ENCODE results near the gene LAGE3. TPM values are rescaled to one million over a fixed set of nuclear protein-coding genes. Genes with fewer than 3 reads are reported as not detected.
A peak's percentile ranks its signal among the peaks of the same experiment; 100 is the strongest.

The LAGE3 gene
- total and polyA plus RNA-seq, 9 donors: 12.1 to 16.2 (median 14.6) TPM

- Histone ChIP-seq H3K9me3 (replicated peaks; ENCODE audit: control insufficient read depth, low read depth, low read length) (no peaks in the 10 kb centered on the region), H3K4me1 (ENCODE audit: control insufficient read depth, insufficient read depth, low read length) (peaks cover 15% of the 10 kb centered on the region), H3K27ac (ENCODE audit: low read length) (peak within 1 kb of the TSS; percentile 60), H3K4me3 (ENCODE audit: low read length) (peak within 1 kb of the TSS; percentile 57), H3K27me3 (ENCODE audit: control insufficient read depth, insufficient read depth, low read length) (no peaks in the 10 kb centered on the region), H3K36me3 (ENCODE audit: control insufficient read depth, insufficient read depth, low read length) (peaks cover 21% of the 10 kb centered on the region)
- DNase-seq: peak; percentile 98
- WGBS (ENCODE audit: insufficient coverage): 33% methylated on average over 68 of the region's 87 CpGs
These were observed 50.6 kb downstream of the LAGE3 start, which contains the start of gene ATP6AP1 for GRCh38 chrX:154428176-154429171. ATP6AP1 (plus strand) TSS chrX:154428677; CDS start chrX:154428693, 16 bp downstream.

Other genes with a start within 250 kb of the LAGE3 start
- gene OPN1MW3, start 221.7 kb downstream of the LAGE3 start, total RNA-seq: not detected
- gene OPN1MW3, start 221.7 kb downstream of the LAGE3 start, polyA plus RNA-seq (ENCODE audit: insufficient read depth in 1 of 8, insufficient read length in 8 of 8, low replicate concordance in 1 of 8): not detected
- not detected for gene TEX28, start 184.2 kb downstream of the LAGE3 start, total RNA-seq
- not detected for gene TEX28, start 184.2 kb downstream of the LAGE3 start, polyA plus RNA-seq (ENCODE audit: insufficient read depth in 1 of 8, insufficient read length in 8 of 8, low replicate concordance in 1 of 8)
- gene TKTL1, start 183.5 kb downstream of the LAGE3 start, total RNA-seq: 0.27 TPM
- under 1 TPM; 0.15 to 0.73 (median 0.29) TPM for gene TKTL1, start 183.5 kb downstream of the LAGE3 start, polyA plus RNA-seq (ENCODE audit: insufficient read depth in 1 of 8, insufficient read length in 8 of 8, low replicate concordance in 1 of 8)
- gene FLNA, start 104.6 kb downstream of the LAGE3 start, total RNA-seq: 212 TPM
- 100 to 1,000 TPM; 329 to 450 (median 367) TPM for gene FLNA, start 104.6 kb downstream of the LAGE3 start, polyA plus RNA-seq (ENCODE audit: insufficient read depth in 1 of 8, insufficient read length in 8 of 8, low replicate concordance in 1 of 8)
- 8.7 TPM for gene EMD, start 100.0 kb downstream of the LAGE3 start, total RNA-seq
- 10 to 100 TPM; 48.8 to 66.7 (median 57.4) TPM for gene EMD, start 100.0 kb downstream of the LAGE3 start, polyA plus RNA-seq (ENCODE audit: insufficient read depth in 1 of 8, insufficient read length in 8 of 8, low replicate concordance in 1 of 8)
- 7,222 TPM for gene RPL10, start 80.9 kb downstream of the LAGE3 start, total RNA-seq
- 1,000 to 10,000 TPM; 5,887 to 6,889 (median 5,977) TPM for gene RPL10, start 80.9 kb downstream of the LAGE3 start, polyA plus RNA-seq (ENCODE audit: insufficient read depth in 1 of 8, insufficient read length in 8 of 8, low replicate concordance in 1 of 8)
- 35.2 TPM for gene DNASE1L1, start 70.0 kb downstream of the LAGE3 start, total RNA-seq
- gene DNASE1L1, start 70.0 kb downstream of the LAGE3 start, polyA plus RNA-seq (ENCODE audit: insufficient read depth in 1 of 8, insufficient read length in 8 of 8, low replicate concordance in 1 of 8): 10 to 100 TPM; 17.8 to 38.7 (median 30.8) TPM
- 17.2 TPM for gene TAFAZZIN, start 67.7 kb downstream of the LAGE3 start, total RNA-seq
- 10 to 100 TPM; 17.0 to 34.8 (median 27.3) TPM for gene TAFAZZIN, start 67.7 kb downstream of the LAGE3 start, polyA plus RNA-seq (ENCODE audit: insufficient read depth in 1 of 8, insufficient read length in 8 of 8, low replicate concordance in 1 of 8)
- 30.0 TPM for gene ATP6AP1, start 50.6 kb downstream of the LAGE3 start, total RNA-seq
- 10 to 100 TPM; 58.0 to 78.3 (median 67.6) TPM for gene ATP6AP1, start 50.6 kb downstream of the LAGE3 start, polyA plus RNA-seq (ENCODE audit: insufficient read depth in 1 of 8, insufficient read length in 8 of 8, low replicate concordance in 1 of 8)
- 45.4 TPM for gene GDI1, start 42.1 kb downstream of the LAGE3 start, total RNA-seq
- gene GDI1, start 42.1 kb downstream of the LAGE3 start, polyA plus RNA-seq (ENCODE audit: insufficient read depth in 1 of 8, insufficient read length in 8 of 8, low replicate concordance in 1 of 8): 100 to 1,000 TPM in 2 of 8 donors, 10 to 100 TPM in 6; 78.6 to 106 (median 91.5) TPM
- 38.0 TPM for gene FAM50A, start 35.1 kb downstream of the LAGE3 start, total RNA-seq
- gene FAM50A, start 35.1 kb downstream of the LAGE3 start, polyA plus RNA-seq (ENCODE audit: insufficient read depth in 1 of 8, insufficient read length in 8 of 8, low replicate concordance in 1 of 8): 10 to 100 TPM; 61.4 to 71.4 (median 65.9) TPM
- gene PLXNA3, start 21.0 kb downstream of the LAGE3 start, total RNA-seq: 7.4 TPM
- 10 to 100 TPM; 27.5 to 48.1 (median 38.8) TPM for gene PLXNA3, start 21.0 kb downstream of the LAGE3 start, polyA plus RNA-seq (ENCODE audit: insufficient read depth in 1 of 8, insufficient read length in 8 of 8, low replicate concordance in 1 of 8)
- 26.2 TPM for gene UBL4A, start 7.3 kb upstream of the LAGE3 start, total RNA-seq
- 10 to 100 TPM; 20.3 to 27.8 (median 24.5) TPM for gene UBL4A, start 7.3 kb upstream of the LAGE3 start, polyA plus RNA-seq (ENCODE audit: insufficient read depth in 1 of 8, insufficient read length in 8 of 8, low replicate concordance in 1 of 8)
- gene SLC10A3, start 11.3 kb upstream of the LAGE3 start, total RNA-seq: 7.8 TPM
- gene SLC10A3, start 11.3 kb upstream of the LAGE3 start, polyA plus RNA-seq (ENCODE audit: insufficient read depth in 1 of 8, insufficient read length in 8 of 8, low replicate concordance in 1 of 8): 10 to 100 TPM; 10.4 to 17.9 (median 13.3) TPM
- gene FAM3A, start 37.0 kb upstream of the LAGE3 start, total RNA-seq: 19.1 TPM
- 10 to 100 TPM; 22.7 to 34.7 (median 28.9) TPM for gene FAM3A, start 37.0 kb upstream of the LAGE3 start, polyA plus RNA-seq (ENCODE audit: insufficient read depth in 1 of 8, insufficient read length in 8 of 8, low replicate concordance in 1 of 8)
- 5.8 TPM for gene G6PD, start 67.6 kb upstream of the LAGE3 start, total RNA-seq
- 10 to 100 TPM; 11.0 to 19.4 (median 13.9) TPM for gene G6PD, start 67.6 kb upstream of the LAGE3 start, polyA plus RNA-seq (ENCODE audit: insufficient read depth in 1 of 8, insufficient read length in 8 of 8, low replicate concordance in 1 of 8)
- gene IKBKG, start 68.3 kb upstream of the LAGE3 start, total RNA-seq: 9.4 TPM
- 10 to 100 TPM; 12.2 to 16.3 (median 14.0) TPM for gene IKBKG, start 68.3 kb upstream of the LAGE3 start, polyA plus RNA-seq (ENCODE audit: insufficient read depth in 1 of 8, insufficient read length in 8 of 8, low replicate concordance in 1 of 8)
- not detected for gene CTAG1A, start 105.9 kb upstream of the LAGE3 start, total RNA-seq
- not detected for gene CTAG1A, start 105.9 kb upstream of the LAGE3 start, polyA plus RNA-seq (ENCODE audit: insufficient read depth in 1 of 8, insufficient read length in 8 of 8, low replicate concordance in 1 of 8)
- gene CTAG1B, start 140.0 kb upstream of the LAGE3 start, total RNA-seq: not detected
- gene CTAG1B, start 140.0 kb upstream of the LAGE3 start, polyA plus RNA-seq (ENCODE audit: insufficient read depth in 1 of 8, insufficient read length in 8 of 8, low replicate concordance in 1 of 8): not detected
- not detected for gene CTAG2, start 174.3 kb upstream of the LAGE3 start, total RNA-seq
- not detected for gene CTAG2, start 174.3 kb upstream of the LAGE3 start, polyA plus RNA-seq (ENCODE audit: insufficient read depth in 1 of 8, insufficient read length in 8 of 8, low replicate concordance in 1 of 8)

All from muscle of leg (tissue), 11 donors.